D721Med (cell line): ENCODE data around the gene NGRN.
A peak's percentile ranks its signal among the peaks of the same experiment; 100 is the strongest.

ENCODE experiments used
- DNase-seq: peaks from one replicate; pipeline ENCODE4 v3.0.0; 2011; ENCODE audit warnings: low spot score; ENCODE audit not compliant: insufficient read length
- FAIRE-seq: peaks from 2 replicates; lab custom pipeline; 2011; peaks lifted over from hg19 to GRCh38; lab: Jason Lieb, UNC
- TF ChIP-seq, protein P1 (sequence below): IDR thresholded peaks from 2 replicates; pipeline ENCODE4 v1.5.1; 2012; ENCODE audit warnings: mild to moderate bottlenecking, control low read depth; ENCODE audit not compliant: insufficient read depth; ENCODE audit errors: missing control alignments

Gene NGRN

DNA sequence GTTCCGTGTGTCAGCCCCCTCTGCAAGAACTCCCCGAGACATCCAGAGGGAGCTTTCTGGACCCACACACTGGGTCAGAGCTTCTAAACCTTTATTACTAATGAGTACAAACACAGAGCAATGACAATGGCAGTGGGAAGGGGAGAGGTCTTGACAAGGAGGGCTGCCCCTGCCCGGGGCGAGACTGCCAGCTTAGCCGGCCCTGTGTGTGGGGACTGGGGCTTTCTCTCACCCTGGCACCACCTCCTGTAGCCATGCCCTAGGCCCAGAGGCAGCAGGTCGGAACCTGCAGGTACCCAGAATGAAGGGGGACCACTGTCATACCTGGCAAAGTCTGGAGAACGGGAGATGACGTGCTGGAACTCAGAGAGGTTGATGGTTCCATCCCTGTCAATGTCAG is 34.9 kb upstream of the NGRN start:
- TF ChIP-seq, protein P1, sequence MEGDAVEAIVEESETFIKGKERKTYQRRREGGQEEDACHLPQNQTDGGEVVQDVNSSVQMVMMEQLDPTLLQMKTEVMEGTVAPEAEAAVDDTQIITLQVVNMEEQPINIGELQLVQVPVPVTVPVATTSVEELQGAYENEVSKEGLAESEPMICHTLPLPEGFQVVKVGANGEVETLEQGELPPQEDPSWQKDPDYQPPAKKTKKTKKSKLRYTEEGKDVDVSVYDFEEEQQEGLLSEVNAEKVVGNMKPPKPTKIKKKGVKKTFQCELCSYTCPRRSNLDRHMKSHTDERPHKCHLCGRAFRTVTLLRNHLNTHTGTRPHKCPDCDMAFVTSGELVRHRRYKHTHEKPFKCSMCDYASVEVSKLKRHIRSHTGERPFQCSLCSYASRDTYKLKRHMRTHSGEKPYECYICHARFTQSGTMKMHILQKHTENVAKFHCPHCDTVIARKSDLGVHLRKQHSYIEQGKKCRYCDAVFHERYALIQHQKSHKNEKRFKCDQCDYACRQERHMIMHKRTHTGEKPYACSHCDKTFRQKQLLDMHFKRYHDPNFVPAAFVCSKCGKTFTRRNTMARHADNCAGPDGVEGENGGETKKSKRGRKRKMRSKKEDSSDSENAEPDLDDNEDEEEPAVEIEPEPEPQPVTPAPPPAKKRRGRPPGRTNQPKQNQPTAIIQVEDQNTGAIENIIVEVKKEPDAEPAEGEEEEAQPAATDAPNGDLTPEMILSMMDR, result no peak
- no peak for DNase-seq
- FAIRE-seq, result no peak

GRCh38 chr15:90231028-90232017 is 34.1 kb upstream of the NGRN start:
- FAIRE-seq, result no peak
- TF ChIP-seq, protein P1, result no peak

DNA sequence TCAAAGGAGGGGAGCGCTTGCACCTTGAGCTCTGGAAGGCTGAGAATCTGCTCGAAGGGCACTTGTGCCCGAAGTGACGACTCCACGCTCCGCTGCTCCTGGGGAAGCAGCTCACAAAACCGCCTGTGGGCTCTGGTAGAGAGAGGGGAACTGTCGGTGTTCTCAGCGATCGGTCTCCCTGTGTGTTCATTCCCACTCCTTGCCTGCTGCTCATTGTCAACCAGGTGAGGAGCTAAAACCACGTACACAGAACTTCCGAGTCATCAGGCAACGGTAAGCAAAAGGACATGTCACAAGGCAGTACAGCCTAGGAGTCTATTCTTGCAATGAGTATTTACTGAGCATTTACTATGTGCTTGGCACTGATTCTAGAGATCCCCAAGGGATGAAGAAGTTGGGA is 33.3 kb upstream of the NGRN start:
- FAIRE-seq (no peak), DNase-seq (no peak)
- TF ChIP-seq, protein P1, result no peak

More at GRCh38 chr15:90231028-90232017, 34.1 kb upstream of the NGRN start:
- DNase-seq, result no peak

DNA sequence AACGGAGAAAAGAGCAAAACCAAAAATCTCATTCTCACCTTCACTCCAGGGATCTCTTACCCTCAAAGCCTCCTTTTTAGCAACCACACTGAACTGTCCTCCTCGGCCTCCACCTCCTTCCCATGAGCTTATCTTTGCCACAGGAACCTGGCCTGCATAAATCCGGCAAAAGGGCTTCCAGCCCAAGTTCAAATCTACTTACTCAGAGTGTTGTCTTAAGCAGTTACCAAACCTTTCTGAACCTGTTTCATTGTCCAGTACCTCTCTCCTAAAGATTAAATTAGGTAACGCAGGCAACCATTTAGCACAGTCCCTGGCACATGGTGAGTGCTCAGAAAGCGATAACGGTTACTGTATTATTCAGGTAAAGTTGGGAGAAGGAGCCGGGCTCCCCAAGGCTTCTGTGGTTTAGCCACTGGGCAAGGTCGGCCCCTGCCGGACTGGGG is 32.5 kb upstream of the NGRN start:
- FAIRE-seq (no peak), DNase-seq (no peak)
- TF ChIP-seq, protein P1, result no peak

- DNase-seq, result no peak
- TF ChIP-seq, protein P1, result no peak
- no peak for FAIRE-seq
These were observed 31.9 kb upstream of the NGRN start, which contains the start of gene CIB1 for GRCh38 chr15:90233387-90234095. Gene CIB1 (minus strand): TSS chr15:90233941. CDS start chr15:90233885, 56 bp downstream.

DNA sequence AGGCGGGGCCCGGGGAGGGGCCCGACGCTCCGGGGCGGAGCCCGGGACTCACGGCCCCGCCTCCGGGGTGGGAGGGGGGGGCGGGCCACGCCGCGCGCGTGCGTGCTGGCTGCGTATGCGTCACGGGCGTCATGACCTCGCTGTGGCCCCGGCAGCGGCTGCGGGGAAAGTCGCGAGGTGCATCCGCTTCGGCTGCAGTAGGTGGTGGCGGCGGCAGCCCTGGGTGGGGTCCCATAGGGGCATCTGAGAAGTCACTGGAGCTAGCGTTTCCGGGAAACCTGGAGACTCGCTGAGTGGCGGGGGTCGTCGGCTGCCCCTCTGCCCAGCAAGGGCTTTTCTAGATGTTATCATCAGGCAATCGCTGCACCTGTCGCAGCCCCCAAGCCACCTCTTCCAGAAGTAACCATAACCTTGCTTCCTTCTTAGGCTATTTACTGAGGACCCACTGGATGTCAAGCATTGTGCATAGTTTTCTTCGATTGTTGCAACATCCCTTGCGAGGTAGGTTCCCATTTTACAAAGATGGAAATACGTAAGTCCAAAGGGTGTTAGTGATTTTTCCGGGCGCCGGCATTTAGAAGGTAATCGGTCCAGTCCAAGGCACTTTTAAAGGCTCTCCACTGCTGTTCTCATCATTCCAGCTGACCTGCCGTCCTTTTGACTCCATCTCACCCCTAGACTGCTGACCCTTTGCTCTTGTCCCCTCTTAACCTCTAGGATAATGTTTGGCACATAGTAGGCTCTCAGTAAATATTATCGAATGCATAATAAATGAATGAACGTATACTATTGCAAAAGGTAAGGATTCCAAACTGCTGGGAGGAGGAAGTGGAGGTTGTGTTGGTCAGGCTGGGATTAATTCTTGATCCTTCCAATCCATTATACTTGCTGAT is 31.1 kb upstream of the NGRN start, which contains the start of gene GDPGP1:
Gene GDPGP1, plus strand, starts transcription at position 114 of the 893 bp plus-strand sequence. CDS start 6,700 bp downstream, outside the sequence.
- TF ChIP-seq, protein P1, result no peak
- FAIRE-seq, result no peak
- peak; percentile 90 for DNase-seq
